ENCODE results near the gene PALM.

- TF ChIP-seq SIN3A (IDR thresholded peaks at IDR 0.05; ENCODE audit: borderline replicate concordance, insufficient read depth, low read length) (no peak), POLR2AphosphoS5 (IDR thresholded peaks at IDR 0.05; ENCODE audit: low read depth, low read length) (no peak)
These were observed 18.5 kb upstream of the PALM start for GRCh38 chr19:690203-690602.

Data from PFSK-1 (cell line).